ENCODE data around the gene IGSF21.

GRCh38 chr1:18114726-18115410, 7.3 kb downstream of the IGSF21 start:
- TF ChIP-seq CTCF (IDR thresholded peaks at IDR 0.05) (no peak), POLR2AphosphoS5 (IDR thresholded peaks at IDR 0.05; ENCODE audit: insufficient read depth in 1 of 2, low read depth in 1 of 2) (no peak), POLR2A (IDR thresholded peaks at IDR 0.05) (no peak)

Data from vagina (tissue), 2 donors.